BLaER1 (cell line): Measurements from ENCODE around the gene LINC00632.

Source experiments
- H3K27ac ChIP-seq: shearing (Covaris generic); formaldehyde crosslinking; 2 replicates; pipeline ENCODE4 v1.8.1; 2022
- H3K27me3 ChIP-seq: shearing (Covaris generic); formaldehyde crosslinking; 2 replicates; pipeline ENCODE4 v1.8.1; 2022
- H3K36me3 ChIP-seq: shearing (Covaris generic); formaldehyde crosslinking; 2 replicates; pipeline ENCODE4 v1.8.1; 2022
- H3K4me1 ChIP-seq: shearing (Covaris generic); formaldehyde crosslinking; 2 replicates; pipeline ENCODE4 v1.8.1; 2022
- H3K4me2 ChIP-seq: shearing (Covaris generic); formaldehyde crosslinking; 2 replicates; pipeline ENCODE4 v1.8.1; 2022
- H3K4me3 ChIP-seq: shearing (Covaris generic); formaldehyde crosslinking; 2 replicates; pipeline ENCODE4 v1.8.1; 2022
- H3K9ac ChIP-seq: shearing (Covaris generic); formaldehyde crosslinking; 2 replicates; pipeline ENCODE4 v1.8.1; 2022
- H3K9me3 ChIP-seq: shearing (Covaris generic); formaldehyde crosslinking; 2 replicates; pipeline ENCODE4 v1.8.1; 2022
- H4K20me1 ChIP-seq: shearing (Covaris generic); formaldehyde crosslinking; 2 replicates; pipeline ENCODE4 v1.8.1; 2022
- Cebpa-rat ChIP-seq: shearing (Covaris generic); IDR thresholded peaks from 2 replicates; pipeline ENCODE4 v1.8.1; 2022

The LINC00632 gene

GRCh38 chrX:140815868-140816267 is 106.3 kb downstream of the LINC00632 start:
- peaks cover 33% of the 10 kb centered on the region for H3K9me3 ChIP-seq
- peaks cover 16% of the 10 kb centered on the region; the same call in 1 of the 2 replicates for H4K20me1 ChIP-seq
- no peak for TF ChIP-seq Cebpa-rat

DNA sequence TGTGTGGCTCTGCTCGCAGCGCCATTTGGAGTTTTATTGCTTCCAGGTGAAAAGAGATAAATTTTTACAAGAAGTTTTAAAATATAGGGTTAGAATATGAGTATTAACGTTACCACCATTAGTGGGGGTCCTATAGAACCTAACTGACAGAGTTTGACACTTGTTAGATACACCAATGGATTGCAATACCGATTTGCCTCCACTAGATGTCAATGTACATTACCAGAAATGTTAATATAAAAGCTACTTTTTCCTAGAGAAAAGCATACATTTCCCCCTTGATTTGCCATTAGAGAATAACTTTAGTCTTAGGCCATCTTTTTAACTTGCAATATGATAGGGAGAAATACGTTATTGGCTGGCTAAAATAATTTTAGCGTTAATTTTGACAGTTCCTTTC is 108.4 kb downstream of the LINC00632 start:
- H3K9me3 ChIP-seq, result peaks cover 14% of the 10 kb centered on the region
- no peak overlapping the region for H3K4me3 ChIP-seq
- H3K4me2 ChIP-seq, result no peak overlapping the region
- no peak for TF ChIP-seq Cebpa-rat
- H3K27me3 ChIP-seq, result peaks cover 74% of the 10 kb centered on the region
- H3K9ac ChIP-seq, result no peak overlapping the region
- no peak overlapping the region for H3K27ac ChIP-seq
- peaks cover 21% of the 10 kb centered on the region for H3K4me1 ChIP-seq
- H3K36me3 ChIP-seq, result no peaks in the 10 kb centered on the region
- peaks cover 16% of the 10 kb centered on the region; the same call in 1 of the 2 replicates for H4K20me1 ChIP-seq

More at GRCh38 chrX:140815868-140816267, 106.3 kb downstream of the LINC00632 start:
- no peak overlapping the region for H3K9ac ChIP-seq
- no peak overlapping the region for H3K4me3 ChIP-seq
- peaks cover 54% of the 10 kb centered on the region for H3K27me3 ChIP-seq
- no peaks in the 10 kb centered on the region for H3K36me3 ChIP-seq
- H3K4me1 ChIP-seq, result peaks cover 15% of the 10 kb centered on the region
- H3K27ac ChIP-seq, result no peak overlapping the region
- peak overlapping the region; percentile 53 for H3K4me2 ChIP-seq

DNA sequence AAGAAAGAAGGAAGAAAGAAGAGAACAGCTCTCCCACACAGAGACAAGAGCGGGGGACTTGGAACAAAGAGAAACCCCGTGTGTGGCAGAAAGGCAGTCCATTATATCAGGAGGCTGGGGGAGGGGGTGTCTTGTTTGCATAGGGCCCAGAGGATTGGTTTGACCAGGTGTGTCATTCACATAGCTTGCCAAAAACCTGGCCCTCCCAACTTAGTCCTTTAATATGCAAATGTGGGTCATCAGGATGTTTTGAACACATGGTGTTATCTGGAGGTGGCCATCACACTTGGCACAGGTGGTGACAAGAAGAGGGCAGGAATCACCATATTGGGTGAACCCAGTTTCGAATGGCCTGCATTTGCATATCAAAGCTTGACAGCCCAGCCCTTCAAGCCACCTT is 111.7 kb downstream of the LINC00632 start:
- H4K20me1 ChIP-seq, result peaks cover 16% of the 10 kb centered on the region; the same call in 1 of the 2 replicates
- H3K36me3 ChIP-seq, result no peaks in the 10 kb centered on the region
- H3K4me2 ChIP-seq, result no peak overlapping the region
- no peaks in the 10 kb centered on the region for H3K9me3 ChIP-seq
- H3K27ac ChIP-seq, result no peak overlapping the region
- H3K9ac ChIP-seq, result no peak overlapping the region
- peaks cover 18% of the 10 kb centered on the region for H3K4me1 ChIP-seq
- H3K4me3 ChIP-seq, result no peak overlapping the region
- TF ChIP-seq Cebpa-rat, result no peak
- H3K27me3 ChIP-seq, result peaks cover 86% of the 10 kb centered on the region

DNA sequence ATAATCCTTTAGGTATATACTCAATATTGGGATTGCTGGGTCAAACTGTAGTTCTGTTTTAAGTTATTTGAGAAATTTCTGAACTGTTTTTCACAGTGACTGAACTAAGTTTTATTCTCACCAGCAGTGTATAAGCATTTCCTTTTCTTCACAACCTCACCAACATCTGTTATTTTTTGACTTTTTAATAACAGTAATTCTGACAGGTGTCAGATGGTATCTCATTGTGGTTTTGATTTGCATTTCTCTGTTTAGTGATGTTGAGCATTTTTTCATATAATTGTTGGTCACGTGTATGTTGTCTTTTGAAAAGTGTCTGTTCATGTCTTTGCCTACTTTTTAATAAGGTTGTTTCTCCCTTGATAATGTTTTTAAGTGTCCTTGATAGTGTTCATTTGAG is 112.6 kb downstream of the LINC00632 start:
- Histone ChIP-seq H3K27me3 (peaks cover 87% of the 10 kb centered on the region), H3K36me3 (no peaks in the 10 kb centered on the region), H3K4me2 (no peak overlapping the region), H3K27ac (no peak overlapping the region), H3K4me1 (peaks cover 13% of the 10 kb centered on the region; the same call in 1 of the 2 replicates), H3K9me3 (no peaks in the 10 kb centered on the region), H4K20me1 (peaks cover 16% of the 10 kb centered on the region; the same call in 1 of the 2 replicates), H3K4me3 (no peak overlapping the region), H3K9ac (no peak overlapping the region)
- TF ChIP-seq Cebpa-rat, result no peak

DNA sequence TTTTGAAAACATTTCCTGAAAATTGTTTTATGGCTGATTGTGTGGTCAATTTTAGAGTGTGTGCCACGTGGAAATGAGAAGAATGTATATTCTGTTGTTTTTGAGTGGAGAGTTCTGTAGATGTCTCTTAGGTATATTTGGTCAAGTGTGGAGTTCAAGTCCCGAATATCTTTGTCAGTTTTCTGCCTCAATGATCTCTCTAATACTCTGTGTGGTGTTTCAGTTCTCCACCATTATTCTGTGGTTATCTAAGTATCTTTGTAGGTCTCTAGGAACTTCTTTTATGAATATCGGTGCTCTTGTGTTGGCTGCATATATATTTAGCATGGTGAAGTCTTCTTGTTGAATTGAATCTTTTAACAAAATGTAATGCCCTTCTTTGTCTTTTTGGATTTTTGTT is 113.3 kb downstream of the LINC00632 start:
- Histone ChIP-seq H3K4me1 (peaks cover 13% of the 10 kb centered on the region; the same call in 1 of the 2 replicates), H3K4me2 (peak overlapping the region; percentile 21), H3K36me3 (no peaks in the 10 kb centered on the region), H4K20me1 (peaks cover 16% of the 10 kb centered on the region; the same call in 1 of the 2 replicates), H3K27ac (no peak overlapping the region), H3K27me3 (peaks cover 88% of the 10 kb centered on the region), H3K4me3 (no peak overlapping the region), H3K9ac (no peak overlapping the region), H3K9me3 (no peaks in the 10 kb centered on the region)
- TF ChIP-seq Cebpa-rat, result no peak

DNA sequence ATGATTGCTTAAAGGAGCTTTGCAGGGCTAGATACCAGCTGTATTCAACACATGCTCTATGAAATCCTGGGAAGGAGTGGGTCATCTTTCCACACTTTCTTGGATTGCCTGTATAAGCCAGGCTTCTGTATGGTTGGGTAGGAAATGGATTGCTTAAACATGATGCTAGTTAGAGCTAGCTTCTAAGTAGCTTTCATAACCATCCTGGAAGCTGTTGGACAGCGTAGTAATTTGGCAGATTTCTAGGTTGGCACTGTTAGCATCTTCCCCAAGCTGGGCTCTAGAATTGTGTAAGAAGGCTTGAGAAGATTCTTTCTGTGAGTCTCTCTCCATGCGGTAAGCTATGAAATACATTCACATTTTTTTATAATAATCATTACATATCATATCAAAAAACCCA is 127.3 kb downstream of the LINC00632 start:
- H3K4me1 ChIP-seq, result no peaks in the 10 kb centered on the region
- H3K27ac ChIP-seq, result no peak overlapping the region
- TF ChIP-seq Cebpa-rat, result no peak
- no peak overlapping the region for H3K4me2 ChIP-seq
- no peak overlapping the region for H3K9ac ChIP-seq
- no peak overlapping the region for H3K4me3 ChIP-seq
- no peaks in the 10 kb centered on the region for H4K20me1 ChIP-seq
- no peaks in the 10 kb centered on the region for H3K9me3 ChIP-seq
- peaks cover 40% of the 10 kb centered on the region for H3K27me3 ChIP-seq
- H3K36me3 ChIP-seq, result no peaks in the 10 kb centered on the region
